ENCODE results near the gene HLA-C.
"Not testable (repeated sequence)": the region's sequence is repeated elsewhere in the genome, so short reads cannot be mapped to it uniquely, and the experiment has no call there.

HLA-C gene

GRCh38 chr6:31268836-31269235 lies 3.1 kb downstream of the HLA-C start:
- DNase-seq: peak in 1 of 2 donors; percentile 28

- DNase-seq: no peak
These were observed 3.5 kb downstream of the HLA-C start for GRCh38 chr6:31268369-31268765.

GRCh38 chr6:31267651-31268368 lies 4.1 kb downstream of the HLA-C start:
- peak; percentile 43 to 54 for DNase-seq

- DNase-seq: peak in 1 of 2 donors; percentile 44
These were observed 5.1 kb downstream of the HLA-C start for GRCh38 chr6:31266567-31267360.

GRCh38 chr6:31265926-31266325 lies 6.0 kb downstream of the HLA-C start:
- peak in 1 of 2 donors; percentile 32 for DNase-seq

- DNase-seq: peak in 1 of 2 donors; percentile 6
These were observed 8.5 kb downstream of the HLA-C start for GRCh38 chr6:31263346-31263933.

- peak in 1 of 2 donors; percentile 48 for DNase-seq
These were observed 11.9 kb downstream of the HLA-C start for GRCh38 chr6:31259995-31260394.

- no peak for DNase-seq
These were observed 19.3 kb downstream of the HLA-C start for GRCh38 chr6:31252625-31253024.

- DNase-seq: no peak
These were observed 20.6 kb downstream of the HLA-C start for GRCh38 chr6:31251261-31251660.

- no peak for DNase-seq
These were observed 22.7 kb downstream of the HLA-C start for GRCh38 chr6:31249184-31249583.

- DNase-seq: no peak
These were observed 24.1 kb downstream of the HLA-C start for GRCh38 chr6:31247813-31248212.

GRCh38 chr6:31246051-31246521 lies 25.8 kb downstream of the HLA-C start:
- DNase-seq: no peak

GRCh38 chr6:31243508-31243907 lies 28.4 kb downstream of the HLA-C start:
- peak in 1 of 2 donors; percentile 56 for DNase-seq

- DNase-seq: no peak
These were observed 32.0 kb downstream of the HLA-C start for GRCh38 chr6:31239854-31240253.

- DNase-seq: not testable (repeated sequence)
These were observed 37.8 kb downstream of the HLA-C start for GRCh38 chr6:31234101-31234500.

- DNase-seq: no peak
These were observed 43.4 kb downstream of the HLA-C start for GRCh38 chr6:31228476-31228875.

GRCh38 chr6:31227143-31227542 lies 44.7 kb downstream of the HLA-C start:
- no peak for DNase-seq

GRCh38 chr6:31225735-31226134 lies 46.2 kb downstream of the HLA-C start:
- DNase-seq: no peak

- no peak for DNase-seq
These were observed 49.4 kb downstream of the HLA-C start for GRCh38 chr6:31222496-31222895.
